Measurements from ENCODE around the gene REC8. TPM values are rescaled to one million over a fixed set of nuclear protein-coding genes. Genes with fewer than 3 reads are reported as not detected.

Gene REC8
- total RNA-seq, 1 donor from 2014 or later = 158 TPM

DNA sequence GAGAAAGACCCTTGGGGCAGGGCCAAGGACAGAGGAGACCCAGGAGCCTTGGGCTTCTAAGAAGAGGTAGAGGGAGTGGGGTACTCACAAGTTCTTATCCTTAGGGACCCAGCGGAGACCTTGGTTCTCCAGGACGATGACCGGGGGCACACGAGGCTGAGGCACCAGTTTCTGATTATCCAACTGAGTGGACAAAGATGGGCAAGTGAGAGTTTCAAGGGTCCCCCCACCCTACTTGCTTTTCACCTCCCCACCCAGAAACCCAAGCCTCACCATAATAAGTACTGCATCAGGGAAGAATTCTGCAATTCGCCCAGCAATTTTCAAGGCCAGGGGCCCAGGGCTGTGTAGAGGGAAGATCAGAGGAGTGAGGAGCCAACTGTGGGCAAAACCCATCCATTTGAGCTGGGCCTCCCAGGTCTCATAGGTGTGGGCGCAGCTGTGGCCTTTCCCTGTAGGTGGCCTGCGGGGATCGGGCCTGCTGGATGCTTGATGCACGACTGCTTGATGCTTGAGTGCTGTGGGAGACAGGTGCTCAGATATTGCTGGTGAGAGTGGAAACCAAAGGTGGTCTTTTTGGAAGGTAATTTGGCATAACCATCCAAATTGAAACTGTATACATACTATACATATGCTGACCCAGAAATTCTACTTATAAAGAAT is 32.5 kb upstream of the REC8 start:
- peak overlapping the region; percentile 89 for H3K4me3 ChIP-seq (ENCODE audit: low read depth, low read length)
- TF ChIP-seq, protein P1, sequence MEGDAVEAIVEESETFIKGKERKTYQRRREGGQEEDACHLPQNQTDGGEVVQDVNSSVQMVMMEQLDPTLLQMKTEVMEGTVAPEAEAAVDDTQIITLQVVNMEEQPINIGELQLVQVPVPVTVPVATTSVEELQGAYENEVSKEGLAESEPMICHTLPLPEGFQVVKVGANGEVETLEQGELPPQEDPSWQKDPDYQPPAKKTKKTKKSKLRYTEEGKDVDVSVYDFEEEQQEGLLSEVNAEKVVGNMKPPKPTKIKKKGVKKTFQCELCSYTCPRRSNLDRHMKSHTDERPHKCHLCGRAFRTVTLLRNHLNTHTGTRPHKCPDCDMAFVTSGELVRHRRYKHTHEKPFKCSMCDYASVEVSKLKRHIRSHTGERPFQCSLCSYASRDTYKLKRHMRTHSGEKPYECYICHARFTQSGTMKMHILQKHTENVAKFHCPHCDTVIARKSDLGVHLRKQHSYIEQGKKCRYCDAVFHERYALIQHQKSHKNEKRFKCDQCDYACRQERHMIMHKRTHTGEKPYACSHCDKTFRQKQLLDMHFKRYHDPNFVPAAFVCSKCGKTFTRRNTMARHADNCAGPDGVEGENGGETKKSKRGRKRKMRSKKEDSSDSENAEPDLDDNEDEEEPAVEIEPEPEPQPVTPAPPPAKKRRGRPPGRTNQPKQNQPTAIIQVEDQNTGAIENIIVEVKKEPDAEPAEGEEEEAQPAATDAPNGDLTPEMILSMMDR (conservative IDR thresholded peaks at IDR 0.05; ENCODE audit: low read depth, low read length) = no peak
- no peak for DNase-seq (ENCODE audit: low read depth)

DNA sequence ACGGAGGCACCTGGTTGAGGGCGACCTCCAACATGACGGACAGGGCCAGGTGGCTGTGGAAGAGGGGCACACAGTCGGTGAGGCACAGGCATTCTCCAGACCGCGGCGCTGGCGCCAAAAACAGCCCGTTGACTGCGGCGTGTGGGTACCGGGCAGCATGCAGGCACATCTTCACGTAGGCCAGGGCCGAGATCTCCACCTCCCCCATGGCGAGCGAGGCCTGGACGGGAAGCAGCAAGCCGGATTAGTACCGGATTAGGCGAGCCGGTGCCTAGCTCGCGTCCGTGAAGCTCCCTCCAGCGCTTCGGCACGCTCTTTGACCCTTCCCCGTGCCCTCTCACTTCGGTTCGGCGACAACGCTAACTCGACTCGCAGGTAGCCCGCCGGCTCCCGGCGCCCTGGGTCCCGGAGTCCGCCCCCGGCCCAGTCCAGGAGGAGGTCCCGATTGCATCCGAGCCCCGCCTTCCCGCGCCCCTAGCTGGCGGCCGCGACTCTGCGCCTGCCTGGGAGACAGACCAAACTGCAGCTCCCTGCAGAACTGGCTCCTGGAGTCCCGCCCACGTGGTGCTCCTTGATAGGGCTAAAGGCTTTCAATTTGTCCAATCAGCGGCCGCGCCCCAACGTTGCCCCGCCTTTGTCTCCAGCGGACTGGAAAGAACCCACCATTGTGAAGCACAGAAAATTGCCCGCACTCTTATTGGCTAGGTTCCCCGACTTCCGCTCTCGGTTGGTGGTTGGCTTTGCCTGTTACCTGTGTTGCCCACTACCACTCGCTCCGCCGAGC is 30.6 kb upstream of the REC8 start, which contains the start of gene EMC9:
EMC9 (minus strand) TSS at position 495 of the 784 bp plus-strand sequence; CDS start at position 208, 287 bp downstream.
- TF ChIP-seq, protein P1 (conservative IDR thresholded peaks at IDR 0.05; ENCODE audit: low read depth, low read length) = peak; percentile 37
- H3K4me3 ChIP-seq (ENCODE audit: low read depth, low read length) = peak within 1 kb of the TSS; percentile 89
- DNase-seq (ENCODE audit: low read depth) = peak; percentile 91

DNA sequence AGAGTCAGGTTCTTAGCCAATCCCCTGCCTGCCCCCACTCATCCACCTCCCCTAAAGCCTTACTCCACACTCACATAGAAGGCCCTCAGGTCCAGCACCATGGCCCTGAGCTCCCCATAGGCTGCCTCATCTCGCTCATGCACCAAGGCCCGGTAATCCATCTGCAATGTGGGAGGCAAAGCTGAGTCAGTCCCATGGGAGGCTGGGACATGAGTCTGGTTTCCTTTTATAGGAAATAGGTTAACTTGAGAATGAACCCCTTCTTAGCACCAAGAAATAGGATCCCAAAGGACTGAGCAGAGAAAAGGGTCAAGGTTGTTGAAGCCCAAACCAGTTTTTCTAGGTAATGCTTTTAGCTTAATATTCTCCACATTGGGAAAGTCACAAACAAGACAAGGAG is 28.4 kb upstream of the REC8 start:
- no peak for DNase-seq (ENCODE audit: low read depth)
- TF ChIP-seq, protein P1 (conservative IDR thresholded peaks at IDR 0.05; ENCODE audit: low read depth, low read length) = no peak
- H3K4me3 ChIP-seq (ENCODE audit: low read depth, low read length) = no peak overlapping the region

DNA sequence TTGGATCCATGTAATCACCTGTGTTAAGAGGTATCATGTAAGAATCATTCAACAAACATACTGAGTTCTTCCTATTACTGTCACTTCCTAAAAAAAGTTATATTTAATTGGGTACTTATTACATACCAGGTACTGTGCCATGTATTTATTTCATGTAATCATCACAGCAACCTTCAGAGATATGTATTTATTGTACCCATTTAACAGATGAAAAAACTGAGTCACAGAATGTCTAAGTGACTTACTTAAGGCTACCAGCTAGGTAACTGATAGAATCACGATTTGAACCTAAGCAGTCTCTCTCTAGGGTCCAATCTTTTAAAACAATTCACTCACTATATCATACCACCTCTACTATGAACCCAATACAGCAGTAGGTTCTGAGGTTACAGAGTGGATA is 27.4 kb upstream of the REC8 start:
- TF ChIP-seq, protein P1 (conservative IDR thresholded peaks at IDR 0.05; ENCODE audit: low read depth, low read length) = no peak
- DNase-seq (ENCODE audit: low read depth) = no peak
- H3K4me3 ChIP-seq (ENCODE audit: low read depth, low read length) = no peak overlapping the region

DNA sequence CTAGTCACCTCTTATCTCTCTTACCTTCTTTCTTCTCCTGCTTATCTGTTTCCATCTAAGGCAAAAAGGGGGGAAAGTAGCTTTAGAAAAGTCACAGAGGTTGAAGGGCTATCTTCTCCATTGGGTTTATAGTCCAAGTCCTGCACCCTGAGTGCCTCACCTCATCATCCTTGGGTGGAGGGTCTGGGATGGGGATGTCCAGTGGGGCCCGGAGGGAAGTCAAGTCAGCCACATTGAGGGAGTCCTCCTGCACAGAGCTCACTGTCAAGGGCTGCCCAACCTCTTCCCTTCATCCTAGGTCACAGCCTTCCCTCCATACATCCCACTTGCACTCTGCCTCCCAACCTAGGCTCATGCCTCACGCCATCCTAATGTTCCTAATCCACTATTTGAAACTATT is 26.7 kb upstream of the REC8 start:
- no peak for DNase-seq (ENCODE audit: low read depth)
- peak overlapping the region; percentile 94 for H3K4me3 ChIP-seq (ENCODE audit: low read depth, low read length)
- TF ChIP-seq, protein P1 (conservative IDR thresholded peaks at IDR 0.05; ENCODE audit: low read depth, low read length) = no peak

DNA sequence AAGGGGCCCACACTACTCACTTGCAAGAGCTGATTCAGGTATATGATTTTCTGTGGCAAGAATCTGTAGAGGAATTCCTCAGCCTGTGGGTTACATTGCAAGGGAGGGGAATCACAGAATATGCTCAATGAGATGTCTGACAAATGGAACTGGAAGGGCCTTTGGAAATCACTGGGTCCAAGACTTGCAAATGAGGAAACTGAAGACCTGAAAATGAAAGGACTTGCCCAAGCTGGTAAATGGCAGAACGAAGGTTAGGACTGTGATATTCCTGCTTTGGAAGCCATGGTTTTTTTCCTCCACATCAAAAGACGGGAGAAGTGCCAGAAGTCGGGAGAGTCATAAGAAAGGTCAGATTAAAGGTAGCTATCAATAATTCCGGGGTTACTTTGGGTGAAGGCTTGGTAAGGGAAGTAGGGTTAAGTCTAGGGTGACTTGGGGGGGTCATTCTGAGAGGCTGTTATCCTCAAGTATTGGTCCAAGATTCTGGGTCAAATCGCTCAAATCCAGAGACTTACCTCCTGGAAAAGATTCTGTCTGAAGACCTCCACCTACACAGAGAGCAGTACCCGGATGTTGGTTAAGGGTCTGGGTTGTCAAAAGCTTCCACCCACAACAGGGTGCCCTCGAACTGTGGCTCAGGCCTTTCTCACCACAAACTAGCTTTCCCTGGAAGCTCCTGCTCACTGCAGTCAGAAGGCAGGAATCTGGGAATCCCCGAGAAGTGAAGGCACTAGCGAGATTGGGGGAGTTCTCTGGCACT is 26.0 kb upstream of the REC8 start:
- no peak for DNase-seq (ENCODE audit: low read depth)
- TF ChIP-seq, protein P1 (conservative IDR thresholded peaks at IDR 0.05; ENCODE audit: low read depth, low read length) = no peak

More for the DNA sequence above, 26.0 kb upstream of the REC8 start:
- peak overlapping the region; percentile 94 for H3K4me3 ChIP-seq (ENCODE audit: low read depth, low read length)
